CD1c-positive myeloid dendritic cell (primary cell): Measurements from ENCODE around the gene DCLRE1C.
A peak's percentile ranks its signal among the peaks of the same experiment; 100 is the strongest.
"Not testable (repeated sequence)": the region's sequence is repeated elsewhere in the genome, so short reads cannot be mapped to it uniquely, and the experiment has no call there.

Experiments used
- DNase-seq: peaks from one replicate; pipeline ENCODE4 v3.0.0-alpha.2; 2016; ENCODE audit errors: extremely low spot score

The DCLRE1C gene

DNA sequence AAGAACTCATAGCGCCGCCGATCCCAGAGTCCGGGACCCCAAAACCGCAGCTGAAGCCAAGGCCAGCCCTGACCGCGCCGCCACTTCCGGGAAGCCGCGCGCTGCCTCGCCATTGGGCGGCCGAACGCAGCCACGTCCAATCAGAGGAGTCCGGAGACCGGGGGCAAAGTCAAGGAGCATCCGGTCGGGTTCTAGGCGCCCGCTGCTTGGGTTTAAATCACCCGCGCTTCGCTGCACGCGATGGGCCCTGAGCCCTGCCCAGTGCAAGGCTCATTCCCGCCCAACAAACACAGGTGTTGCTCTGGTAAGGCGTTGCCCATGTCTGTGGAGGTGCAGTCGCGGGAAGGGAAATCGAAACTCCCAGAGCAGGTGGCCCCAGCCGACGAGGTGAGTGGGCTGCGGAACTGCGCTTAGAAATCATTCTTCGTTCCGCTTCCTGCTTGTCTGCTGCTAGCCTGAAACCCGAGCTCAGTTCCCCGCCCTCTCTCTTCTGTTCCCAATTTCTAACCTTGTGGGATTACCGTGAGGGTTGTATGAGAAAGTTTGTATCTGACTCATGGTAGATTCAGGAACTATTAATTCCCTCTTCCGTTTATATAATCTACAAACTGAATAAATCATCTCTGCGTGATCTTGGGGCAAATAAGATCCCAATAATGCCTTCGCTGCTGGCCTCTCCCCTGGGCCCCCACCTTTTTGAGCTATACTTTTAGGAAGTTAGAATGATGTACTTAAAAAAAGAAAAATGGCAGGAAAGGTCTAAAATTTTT, at the start of gene DCLRE1C:
DCLRE1C (minus strand) TSS at position 96 of the 770 bp plus-strand sequence; CDS start at position 10, 86 bp downstream.
- DNase-seq, result peak; percentile 96

DNA sequence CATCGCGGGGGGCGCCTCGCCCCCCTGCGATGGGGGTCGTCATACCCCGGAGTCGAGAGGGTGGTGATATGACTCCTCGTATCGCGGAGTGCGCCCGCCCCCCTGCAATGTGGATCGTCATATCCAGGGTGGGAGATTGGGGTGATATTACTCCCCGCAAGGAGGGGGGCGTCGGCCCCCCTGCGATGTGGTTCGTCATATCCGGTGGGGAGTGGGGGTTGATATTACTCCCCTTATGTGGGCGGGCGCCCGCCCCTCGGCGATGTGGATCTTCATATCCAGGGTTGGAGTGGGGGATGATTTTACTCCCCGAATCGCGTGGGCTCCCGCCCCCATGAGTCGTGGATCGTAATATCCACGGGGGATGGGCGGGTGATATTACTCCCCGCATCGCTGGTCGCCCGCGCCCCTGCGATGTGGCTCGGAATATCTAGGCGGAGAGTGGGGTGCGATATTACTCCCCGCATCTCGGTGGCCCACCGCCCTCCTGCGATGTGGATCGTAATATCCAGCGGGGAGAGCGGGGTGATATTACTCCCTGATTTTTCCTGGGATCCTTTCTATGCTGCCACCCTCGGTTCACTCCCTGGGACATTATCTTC, 42.2 kb upstream of the DCLRE1C start:
- DNase-seq, result no peak

DNA sequence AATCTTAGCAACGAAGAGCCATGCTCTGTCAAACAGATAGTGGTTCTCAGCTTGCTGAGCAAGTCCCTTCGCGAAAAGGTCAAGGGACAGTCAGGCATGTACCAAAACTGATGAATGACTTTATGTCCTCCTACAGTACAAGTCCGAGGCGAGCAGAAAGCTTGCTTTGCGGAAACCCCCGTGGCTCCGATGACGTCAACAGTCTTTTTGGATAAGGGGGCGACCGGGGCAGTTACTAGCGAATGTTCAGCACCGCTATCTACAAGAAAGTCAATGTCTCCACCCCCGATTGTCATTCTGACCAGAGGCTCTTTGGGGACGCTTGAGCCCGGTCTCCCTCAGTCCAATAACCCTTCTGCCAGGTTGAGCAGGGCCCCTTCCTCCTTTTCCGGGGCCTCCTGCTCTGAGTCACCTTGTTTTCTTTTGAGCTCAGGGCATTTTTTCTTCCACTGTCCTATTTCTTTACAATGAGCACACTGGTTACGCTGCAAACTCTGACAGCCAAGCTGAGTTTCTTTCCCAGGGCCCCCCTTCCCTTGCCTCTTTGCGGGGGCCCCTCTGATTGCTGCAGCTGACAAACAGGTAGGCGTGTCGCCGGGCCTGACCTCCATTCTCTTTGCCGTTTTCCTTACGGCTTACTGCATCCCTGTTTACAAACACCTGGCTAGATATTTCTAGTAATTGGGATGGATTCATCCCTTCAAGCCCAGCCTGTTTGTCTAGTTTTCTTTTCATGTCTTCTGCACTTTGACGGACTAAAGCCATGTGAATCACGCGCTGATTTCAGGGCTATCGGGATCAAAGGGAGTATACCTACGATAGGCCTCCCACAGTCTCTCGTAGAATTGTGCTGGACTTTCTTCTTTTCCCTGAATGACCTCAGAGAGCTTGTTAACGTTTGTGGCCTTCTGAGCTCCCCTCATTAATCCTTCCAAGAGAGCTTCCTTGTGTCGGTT, 39.9 kb upstream of the DCLRE1C start:
- not testable (repeated sequence) for DNase-seq

DNA sequence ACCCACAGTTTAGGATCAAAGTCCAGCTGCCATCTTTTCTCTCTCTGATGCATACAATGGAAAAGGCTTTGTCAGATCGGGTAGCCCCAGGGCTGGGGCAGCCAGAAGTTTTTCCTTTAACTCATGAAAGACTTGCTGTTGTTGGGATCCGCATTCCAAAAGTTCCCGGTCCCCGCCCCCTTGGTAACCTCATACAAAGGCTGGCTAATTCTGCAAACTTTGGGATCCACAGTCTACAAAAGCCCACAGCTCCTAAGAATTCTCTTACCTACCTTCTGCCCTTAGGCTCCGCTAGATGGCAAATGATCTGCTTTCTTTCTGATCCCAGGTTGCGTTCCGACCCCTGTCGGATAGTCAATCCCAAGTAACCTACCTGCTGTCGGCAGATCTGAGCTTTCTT, 38.4 kb upstream of the DCLRE1C start:
- not testable (repeated sequence) for DNase-seq

DNA sequence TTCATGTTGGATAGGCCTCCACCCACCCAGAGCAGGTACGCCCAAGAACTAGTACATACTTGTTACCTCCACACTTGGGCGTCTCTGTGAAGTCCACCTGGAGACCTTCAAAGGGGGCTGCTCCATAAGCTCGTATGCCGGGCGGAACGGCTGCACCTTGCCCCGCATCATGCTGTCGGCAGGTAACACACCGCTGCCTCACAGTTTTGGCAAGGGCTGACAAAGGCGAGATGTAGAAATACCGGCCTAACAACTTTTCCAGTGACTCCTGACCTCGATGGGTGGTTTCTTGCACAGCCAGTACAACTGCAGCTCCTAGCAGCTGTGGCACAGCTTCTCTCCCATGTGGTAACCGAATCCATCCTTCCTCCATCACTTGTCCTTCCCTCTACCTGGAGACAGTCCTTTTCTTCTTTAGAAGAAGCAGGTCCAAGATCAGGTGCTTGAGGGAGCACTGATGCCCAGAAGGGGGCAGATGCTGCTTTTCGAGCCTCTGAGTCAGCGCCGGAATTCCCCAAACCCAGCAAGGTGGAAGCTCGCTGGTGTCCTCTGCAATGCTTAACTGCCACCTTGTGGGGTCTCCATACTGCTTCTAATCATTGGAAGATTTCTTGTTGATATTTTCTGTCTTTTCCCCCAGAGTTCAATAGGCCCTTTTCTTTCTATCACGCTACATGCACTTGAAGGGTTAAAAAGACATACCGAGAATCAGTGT, 37.3 kb upstream of the DCLRE1C start:
- DNase-seq, result not testable (repeated sequence)

DNA sequence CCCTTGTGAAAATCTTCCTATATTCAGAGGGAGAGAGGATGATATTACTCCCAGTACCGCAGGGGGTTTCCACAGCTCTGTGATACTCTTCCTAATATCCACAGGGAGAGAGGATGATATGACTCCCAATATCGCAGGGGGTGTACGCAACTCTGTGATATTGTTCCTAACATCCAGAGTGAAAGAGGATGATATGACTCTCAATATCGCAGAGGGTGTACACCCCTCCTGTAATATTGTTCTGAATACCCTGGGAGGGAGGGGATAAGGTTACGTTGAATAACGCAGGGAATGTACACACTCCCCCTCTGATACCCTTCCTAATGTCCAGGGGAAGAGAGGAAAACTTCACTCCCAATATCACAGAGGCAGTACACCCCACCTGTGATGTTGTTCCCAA, 35.7 kb upstream of the DCLRE1C start:
- not testable (repeated sequence) for DNase-seq

DNA sequence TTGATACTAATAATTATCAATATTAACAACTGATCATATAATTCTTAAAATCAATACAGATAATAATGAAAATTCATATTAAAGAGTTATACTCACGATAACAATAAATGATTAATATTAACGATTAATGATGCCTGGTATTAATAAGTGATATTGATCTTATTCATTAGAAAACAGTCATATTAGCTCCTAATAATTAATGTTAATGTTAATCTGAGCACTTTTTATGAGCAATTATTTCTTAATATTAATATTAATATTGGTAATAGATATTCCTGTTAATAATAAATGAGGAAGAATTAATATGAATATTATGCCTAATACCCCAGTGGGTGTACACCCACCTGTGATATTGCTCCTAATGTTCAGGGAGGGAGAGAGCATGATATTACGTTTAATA, 28.8 kb upstream of the DCLRE1C start:
- DNase-seq, result no peak

DNA sequence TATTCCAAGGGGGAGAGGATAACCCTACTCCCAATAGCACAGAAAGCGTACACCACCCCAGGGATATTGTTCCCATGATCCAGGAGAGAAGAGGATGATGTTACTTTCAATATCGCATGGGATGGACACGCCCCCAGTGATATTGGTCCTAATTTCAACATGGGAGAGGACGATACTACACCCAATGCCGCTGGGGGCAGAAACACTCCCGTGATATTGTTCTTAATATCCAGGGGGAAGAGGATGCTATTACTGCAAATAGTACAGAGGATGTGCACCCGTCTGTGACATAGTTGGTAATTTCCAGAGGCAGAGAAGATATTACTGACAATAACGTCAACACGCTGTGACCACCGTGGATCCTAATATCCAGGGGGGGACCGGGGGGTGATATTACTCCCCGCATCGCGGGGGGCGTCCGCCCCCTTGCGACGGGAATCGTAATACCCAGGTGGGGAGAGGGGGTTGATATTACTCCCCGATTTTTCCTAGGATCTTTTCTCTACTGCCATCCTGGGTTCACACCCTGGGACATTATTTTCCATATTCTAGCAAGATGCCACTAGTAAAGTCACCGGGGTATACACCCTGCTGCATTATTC, 21.9 kb upstream of the DCLRE1C start:
- no peak for DNase-seq

DNA sequence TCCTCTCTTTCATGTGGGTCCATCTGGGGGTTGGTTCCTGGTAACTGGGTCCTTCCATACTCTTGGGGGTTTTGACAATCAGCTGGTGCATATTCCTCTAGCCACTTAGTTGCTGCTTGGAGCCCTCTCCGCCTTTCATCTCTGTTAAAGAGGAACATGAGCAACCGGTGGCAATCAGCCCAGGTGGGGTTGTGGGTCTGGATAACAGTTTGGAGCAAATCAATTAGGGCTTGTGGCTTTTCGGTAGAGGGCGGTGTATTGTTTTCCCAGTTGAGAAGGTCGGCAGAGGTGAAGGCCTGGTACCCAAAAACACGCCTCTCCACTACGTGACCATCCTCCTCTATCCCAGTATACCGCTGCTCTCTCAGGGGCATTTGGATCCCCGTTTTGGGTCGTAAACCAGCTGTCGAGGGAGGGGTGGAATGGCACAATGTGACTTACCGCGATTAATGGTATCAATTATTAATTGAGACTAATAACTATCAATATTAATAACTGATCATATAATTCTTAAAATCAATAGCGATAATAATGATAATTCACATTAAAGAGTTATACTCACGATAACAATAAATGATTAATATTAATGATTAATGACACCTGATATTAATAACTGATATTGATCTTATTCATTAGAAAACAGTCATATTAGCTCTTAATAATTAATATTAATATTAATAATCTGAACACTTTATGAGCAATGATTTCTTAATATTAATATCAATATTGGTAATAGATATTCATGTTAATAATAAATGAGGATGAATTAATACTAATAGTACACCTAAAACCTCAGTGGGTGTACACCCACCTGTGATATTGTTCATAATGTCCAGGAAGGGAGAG, 20.5 kb upstream of the DCLRE1C start:
- DNase-seq, result not testable (repeated sequence)

DNA sequence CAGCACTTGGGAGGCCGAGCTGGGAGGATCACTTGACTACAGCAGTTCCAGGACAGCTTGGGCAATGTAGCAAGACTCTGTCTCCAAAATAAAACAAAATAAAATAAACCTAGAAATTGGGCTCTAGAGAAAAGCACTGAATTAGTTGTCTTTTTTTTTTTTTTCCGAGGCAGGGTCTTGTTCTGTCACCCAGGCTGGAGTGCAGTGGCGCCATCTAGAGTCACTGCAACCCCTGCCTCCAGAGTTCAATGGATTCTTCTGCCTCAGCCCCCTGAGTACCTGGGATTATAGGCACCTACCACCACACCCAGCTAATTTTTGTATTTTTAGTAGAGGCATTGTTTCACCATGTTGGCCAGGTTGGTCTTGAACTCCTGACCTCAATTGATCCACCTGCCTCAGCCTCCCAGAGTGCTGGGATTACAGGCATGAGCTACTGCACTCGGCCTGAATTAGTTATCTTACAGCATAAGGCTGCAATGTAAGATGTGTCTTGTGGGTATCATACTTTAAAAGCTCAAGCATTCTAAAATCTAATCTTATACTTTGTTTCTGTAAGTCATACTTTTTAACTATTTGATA, 18.1 kb upstream of the DCLRE1C start:
- DNase-seq, result peak; percentile 40

DNA sequence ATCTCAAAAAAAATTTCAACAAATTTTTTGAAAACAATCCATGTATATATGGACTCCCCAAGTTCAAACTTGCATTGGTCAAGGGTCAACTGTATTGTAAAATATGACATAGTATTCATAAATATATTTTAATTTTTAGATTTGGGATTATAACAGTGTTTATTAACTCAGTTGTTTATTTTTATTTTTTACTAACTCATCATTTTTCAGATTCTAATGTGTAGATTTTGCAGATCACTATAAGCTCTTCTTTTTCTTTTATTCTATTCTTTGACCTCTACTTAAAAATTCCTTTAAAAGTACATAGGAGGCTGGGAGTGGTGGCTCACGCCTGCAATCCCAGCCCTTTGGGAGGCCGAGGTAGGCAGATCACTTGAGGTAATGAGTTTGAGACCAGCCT, 14.0 kb upstream of the DCLRE1C start:
- DNase-seq, result no peak

DNA sequence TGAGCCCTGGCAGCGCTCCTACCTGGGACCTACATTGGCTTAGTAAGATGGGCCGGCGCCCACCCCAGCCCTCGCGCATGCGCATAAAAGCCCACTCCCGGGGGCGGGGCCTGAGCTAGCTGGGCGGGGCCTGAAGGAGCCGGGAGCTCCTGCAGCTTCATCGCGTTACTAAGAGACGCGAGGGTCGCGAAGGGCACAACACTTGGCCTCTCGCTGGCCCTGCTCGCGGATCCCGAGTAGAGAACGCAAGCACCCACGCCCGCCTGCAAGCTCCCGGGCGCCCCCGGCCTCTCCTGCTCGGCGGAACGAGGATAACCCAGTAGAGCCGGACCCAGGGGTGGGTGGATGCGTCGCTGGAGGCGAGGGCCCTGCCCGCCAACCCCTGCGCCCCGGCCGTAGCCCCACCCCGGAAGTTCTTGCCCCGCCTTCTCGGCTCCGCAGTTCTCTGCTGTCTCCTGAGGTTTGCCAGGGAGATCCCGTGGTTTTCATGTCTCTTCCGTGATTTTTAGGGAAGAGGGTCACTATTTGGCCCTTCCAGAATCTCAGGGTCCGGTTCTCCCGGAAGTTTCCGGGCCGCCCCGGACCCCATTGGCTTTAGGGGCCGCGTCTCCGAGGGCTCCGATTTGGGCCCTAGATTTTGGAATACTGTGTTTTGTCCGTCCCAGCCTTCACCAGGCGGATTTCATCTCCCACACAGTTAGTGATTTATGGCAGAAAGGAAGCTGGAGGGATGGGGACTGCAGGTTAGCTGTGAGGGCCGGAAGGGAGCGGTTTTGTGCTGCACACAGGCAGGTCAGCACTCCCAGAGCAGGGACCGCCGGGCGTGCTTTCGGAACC, 5.5 kb upstream of the DCLRE1C start, which contains the start of gene MEIG1:
MEIG1 (plus strand) TSS at position 168 of the 837 bp plus-strand sequence. CDS start 7,081 bp downstream, outside the sequence.
- peak; percentile 92 for DNase-seq

DNA sequence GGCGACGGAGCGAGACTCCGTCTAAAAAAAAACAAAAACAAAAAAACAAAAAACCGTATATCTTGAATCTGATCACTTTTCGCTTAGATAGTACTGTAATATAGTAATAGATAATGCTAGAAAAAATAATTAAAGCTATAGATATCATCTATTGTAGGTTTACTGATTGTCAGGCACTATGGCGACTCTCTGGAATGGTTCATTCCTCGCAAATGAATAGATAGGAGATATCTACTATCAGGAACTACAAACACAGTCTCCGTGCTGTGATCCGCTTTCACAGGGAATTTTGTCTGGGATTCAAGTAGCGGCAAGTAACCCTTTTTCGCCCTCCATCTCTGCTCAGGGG, 5.0 kb upstream of the DCLRE1C start:
- DNase-seq, result no peak

DNA sequence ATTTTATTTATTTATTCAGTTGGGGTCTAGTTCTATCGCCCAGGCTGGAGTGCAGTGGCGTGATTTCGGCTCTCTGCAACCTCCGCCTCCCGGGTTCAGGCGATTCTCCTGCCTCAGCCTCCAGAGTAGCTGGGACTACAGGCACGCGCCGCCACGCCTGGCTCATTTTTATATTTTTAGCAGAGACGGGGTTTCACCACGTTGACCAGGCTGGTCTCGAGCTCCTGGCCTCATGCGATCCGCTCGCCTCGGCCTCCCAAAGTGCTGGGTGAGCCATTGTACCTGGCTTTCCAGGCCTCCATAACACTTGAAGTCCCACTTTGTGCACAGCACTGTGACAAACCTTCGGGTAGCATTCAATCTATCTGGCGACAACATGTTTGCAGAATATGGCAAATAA, 1.0 kb upstream of the DCLRE1C start:
- DNase-seq, result no peak

DNA sequence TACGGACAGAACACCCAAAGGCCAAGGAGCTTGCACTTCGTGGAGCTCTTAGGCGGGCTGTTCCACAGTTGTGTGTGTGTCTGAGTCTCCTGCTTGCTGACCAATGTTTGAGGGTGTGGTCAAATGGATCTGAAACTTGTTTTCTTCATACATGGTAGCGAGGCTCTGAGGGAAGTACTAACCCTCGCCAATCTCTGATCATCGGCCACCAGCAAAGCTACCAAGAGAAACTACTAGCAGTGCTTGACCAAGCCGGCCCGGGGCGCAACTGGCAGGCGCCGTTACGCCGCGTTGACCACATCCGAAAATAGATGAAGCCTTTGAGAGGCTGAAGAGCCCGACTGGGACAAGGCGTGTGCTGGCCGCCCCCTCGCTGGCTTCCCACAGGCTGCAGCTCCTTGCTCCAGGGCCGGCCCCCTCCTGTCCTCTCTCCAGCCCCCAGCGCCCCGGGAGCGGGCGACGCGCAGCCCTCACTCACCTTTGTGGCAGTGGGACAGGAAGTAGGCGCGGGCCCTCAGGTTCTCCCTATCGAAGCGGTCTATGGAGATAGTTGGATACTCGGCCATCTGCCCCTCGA, 384 bp downstream of the DCLRE1C start:
- DNase-seq, result peak; percentile 69

DNA sequence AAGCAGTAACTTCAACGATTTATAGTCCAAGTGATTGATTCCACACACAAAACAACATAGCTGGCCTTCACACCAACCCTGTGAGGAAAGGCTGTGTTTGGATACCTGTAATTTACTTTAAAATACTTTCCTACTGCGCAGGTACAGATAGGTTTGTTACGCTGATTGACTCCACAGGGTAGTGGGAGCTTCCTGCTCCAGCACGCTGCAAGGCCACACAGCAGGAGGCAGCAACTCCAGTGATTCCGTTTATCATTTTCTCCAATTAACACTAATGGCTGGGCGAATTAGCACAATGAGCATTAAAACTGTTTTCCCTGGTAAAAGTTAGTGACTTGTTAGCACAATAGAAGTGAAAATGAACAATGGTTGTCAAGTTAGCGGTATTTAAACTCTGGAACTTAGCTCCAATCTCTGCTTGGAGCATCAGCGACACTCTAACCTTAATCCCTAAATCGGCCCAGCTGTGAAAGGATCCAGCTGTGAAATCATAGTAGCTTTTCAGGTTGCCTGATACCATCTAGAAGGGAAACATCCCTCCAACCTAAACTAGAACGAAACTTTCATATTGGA, 959 bp downstream of the DCLRE1C start:
- DNase-seq, result no peak

DNA sequence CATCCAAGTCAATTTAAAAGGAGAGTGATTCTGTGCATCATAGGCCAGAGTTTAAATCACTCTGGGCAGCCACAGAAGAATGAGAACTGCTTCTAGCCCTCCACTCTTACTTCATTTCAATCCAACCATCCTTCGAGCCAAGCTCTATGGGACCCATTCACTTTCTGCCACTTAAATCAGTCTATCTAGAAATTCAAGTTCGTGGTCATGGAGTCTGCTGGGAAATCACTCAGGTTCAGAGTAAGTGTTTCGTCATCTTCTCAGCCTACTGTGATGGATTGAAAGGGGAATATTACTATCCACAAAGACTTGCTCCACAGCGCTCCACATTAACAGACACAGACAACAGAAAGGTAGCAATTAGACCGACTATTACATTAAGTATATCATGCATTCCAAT, 4.6 kb downstream of the DCLRE1C start:
- no peak for DNase-seq

DNA sequence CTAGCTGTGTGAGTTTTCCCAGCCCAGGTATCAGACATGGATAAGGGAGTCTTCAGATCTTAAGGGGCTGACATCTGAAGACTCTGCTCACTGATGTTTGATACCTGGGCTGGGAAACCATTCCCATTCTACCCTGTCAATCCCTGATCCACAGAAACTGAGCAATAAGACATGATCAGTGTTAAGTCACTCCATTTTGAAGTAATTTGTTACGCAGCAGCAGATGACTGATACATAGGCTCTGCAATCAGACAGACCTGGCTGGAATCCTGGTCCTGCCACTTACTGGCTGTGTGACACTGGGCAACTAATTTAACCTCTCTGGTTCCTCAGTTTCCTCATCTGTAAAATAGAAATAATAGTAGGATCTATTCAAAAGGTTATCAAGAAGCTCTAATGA, 6.6 kb downstream of the DCLRE1C start:
- no peak for DNase-seq
